GM19239 (cell line): ENCODE results near the gene KIAA1671.

Experiments used
- DNase-seq: peaks from one replicate; pipeline ENCODE4 v3.0.0; 2011; ENCODE audit warnings: low spot score; ENCODE audit not compliant: insufficient read length
- FAIRE-seq: peaks from 2 replicates; lab custom pipeline; 2011; peaks lifted over from hg19 to GRCh38; lab: Jason Lieb, UNC

Gene KIAA1671

DNA sequence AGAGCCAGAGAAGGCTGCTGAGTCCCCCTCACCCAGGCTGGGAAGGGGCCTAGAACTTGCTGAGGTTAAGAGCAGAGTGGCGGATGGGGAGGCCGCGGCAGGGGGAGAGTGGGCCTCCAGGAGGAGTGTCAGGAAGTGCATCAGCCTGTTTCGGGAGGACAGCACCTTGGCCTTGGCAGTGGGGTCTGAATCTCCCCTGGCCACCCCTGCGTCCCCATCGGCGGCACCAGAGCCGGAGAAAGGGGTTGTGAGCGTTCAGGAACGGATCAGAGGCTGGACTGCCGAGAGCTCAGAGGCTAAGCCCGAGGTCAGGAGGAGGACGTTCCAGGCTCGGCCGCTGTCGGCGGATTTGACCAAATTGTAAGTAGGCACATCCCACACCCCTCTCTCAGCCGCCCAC, 76.7 kb downstream of the KIAA1671 start:
- no peak for FAIRE-seq
- DNase-seq: no peak

DNA sequence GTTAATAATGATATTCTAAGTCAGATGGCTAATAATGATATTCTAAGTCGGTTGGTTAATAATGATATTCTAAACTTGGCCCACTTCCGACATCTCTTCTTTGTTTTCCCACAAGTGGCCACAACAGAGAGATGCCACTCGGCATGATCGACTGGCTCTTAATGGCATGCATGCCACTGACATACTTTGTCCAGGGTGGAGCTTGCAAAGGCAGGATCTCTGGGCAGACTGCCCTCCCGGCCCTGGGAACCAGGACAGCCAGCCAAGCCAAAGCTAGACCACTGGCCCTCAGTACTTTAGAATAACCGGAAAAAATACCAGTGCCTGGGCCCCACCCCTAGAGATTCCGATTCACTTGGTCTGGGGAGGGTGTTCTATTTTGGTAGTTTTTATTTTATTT, 78.1 kb downstream of the KIAA1671 start:
- no peak for FAIRE-seq
- no peak for DNase-seq

DNA sequence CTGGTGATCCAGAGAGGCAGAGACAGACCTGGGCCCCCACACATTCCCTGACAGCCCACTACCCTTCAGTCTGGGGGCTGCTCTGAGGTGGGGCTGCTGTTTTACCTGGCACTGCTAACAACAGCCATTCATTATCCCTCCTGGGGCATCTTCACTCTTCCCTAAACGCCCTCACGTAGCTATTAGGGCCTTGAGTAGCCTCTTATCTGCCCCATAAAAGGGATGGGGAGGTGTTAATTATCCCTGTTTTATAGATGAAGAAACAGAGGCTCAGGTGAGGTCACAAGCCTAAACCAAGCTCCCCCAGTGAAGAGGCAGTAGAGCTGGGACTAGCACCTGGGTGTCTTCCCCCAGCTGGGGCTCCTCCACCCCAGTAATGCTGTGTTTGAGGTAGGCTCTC, 79.5 kb downstream of the KIAA1671 start:
- no peak for DNase-seq
- no peak for FAIRE-seq

DNA sequence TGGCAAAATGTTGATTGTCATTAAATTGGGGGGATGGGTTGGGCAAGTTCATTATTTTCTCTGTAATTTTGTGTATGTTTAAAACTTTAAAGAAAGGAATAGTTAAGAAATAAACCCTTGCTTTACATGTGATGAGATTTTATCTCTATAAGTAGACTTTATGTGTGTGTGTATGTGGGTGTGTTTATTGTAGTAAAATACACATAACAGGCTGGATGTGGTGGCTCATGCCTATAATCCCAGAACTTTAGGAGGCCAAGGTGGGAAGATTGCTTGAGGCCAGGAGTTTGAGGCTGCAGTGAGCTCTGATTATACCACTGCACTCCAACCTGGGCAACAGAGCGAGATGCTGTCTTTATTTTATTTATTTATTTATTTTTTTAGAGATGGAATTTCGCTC, 83.2 kb downstream of the KIAA1671 start:
- no peak for DNase-seq
- no peak for FAIRE-seq

DNA sequence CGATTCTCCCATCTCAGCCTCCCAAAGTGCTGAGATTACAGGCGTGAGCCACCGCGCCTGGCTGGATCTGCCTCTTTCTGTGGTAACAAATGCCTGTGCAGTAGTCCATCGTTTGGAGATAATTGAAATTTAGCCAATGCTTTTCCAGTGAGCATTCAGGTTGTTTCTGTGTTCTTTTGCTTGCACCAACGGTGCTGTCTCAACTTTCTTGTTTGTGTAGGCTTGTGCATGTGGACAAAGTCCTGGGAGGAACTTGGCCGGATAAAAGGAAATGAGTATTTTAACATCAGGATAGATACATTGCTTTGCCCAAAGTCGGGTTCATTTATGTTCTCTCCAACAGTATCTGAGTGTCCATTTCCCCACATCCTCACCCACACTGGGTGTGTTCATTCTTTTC, 85.7 kb downstream of the KIAA1671 start:
- DNase-seq (no peak), FAIRE-seq (no peak)

DNA sequence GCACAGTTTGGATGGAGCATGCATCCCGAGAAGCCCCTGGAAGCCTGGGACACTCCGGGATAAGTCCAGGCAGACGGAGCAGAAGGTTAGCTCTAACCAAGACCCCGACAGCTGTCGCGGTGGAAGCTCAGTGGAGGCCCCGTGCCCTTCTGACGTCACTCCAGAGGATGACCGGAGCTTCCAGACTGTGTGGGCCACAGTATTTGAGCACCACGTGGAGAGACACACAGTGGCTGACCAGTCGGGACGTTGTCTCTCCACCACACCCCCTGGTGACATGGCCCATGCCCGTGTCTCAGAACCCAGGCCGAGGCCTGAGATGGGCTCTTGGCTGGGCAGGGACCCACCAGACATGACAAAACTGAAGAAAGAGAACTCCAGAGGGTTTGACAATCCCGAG, 86.3 kb downstream of the KIAA1671 start:
- DNase-seq: no peak
- no peak for FAIRE-seq

DNA sequence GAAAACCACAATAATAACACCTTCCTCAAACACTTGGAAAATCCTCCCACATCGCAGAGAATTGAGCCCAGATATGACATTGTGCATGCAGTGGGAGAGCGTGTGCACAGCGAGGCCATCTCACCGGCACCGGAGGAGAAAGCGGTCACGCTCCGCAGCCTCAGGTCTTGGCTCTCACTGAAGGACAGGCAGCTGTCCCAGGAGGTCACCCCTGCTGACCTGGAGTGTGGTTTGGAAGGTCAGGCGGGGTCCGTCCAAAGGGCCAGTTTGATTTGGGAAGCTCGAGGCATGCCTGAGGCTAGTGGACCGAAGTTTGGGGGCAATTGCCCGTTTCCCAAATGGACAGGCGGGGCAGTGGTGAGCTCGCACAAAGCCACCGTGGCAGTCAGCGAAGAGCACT, 86.7 kb downstream of the KIAA1671 start:
- DNase-seq (no peak), FAIRE-seq (no peak)

DNA sequence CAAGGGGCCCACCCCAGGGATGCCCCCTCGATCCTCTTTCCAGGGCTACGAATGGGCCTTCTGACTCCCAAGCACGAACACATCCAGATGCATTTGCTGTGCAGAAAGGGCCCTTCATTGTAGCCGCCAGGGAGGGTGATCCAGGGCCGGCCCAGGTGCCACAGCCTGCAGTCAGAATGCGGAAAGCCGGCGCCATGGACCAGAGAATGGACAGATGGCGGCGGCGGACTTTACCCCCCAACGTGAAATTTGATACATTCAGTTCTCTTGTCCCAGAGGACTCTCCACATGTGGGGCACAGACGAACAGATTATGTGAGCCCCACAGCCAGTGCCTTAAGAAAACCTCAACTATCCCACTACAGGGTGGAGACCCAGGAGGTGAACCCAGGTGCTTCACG, 87.2 kb downstream of the KIAA1671 start:
- FAIRE-seq (no peak), DNase-seq (no peak)

DNA sequence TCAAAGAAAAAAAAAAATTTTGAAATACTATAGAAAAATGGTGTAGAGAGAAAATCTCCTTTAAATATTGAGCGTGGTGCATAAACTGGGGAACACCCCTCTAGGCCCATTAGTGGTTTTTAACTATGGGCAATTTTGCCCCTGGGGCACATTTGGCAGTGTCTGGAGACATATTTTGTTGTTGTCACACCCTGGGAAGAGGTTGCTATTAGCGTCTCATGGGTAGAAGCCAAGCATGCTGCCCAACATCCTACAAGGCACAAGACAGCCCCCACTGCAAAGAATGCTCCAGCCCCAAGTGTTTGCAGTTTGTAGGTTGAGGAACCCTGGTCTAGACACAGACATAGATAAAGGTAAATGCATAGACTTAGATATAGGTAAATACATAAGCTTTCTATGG, 92.6 kb downstream of the KIAA1671 start:
- DNase-seq (no peak), FAIRE-seq (no peak)

DNA sequence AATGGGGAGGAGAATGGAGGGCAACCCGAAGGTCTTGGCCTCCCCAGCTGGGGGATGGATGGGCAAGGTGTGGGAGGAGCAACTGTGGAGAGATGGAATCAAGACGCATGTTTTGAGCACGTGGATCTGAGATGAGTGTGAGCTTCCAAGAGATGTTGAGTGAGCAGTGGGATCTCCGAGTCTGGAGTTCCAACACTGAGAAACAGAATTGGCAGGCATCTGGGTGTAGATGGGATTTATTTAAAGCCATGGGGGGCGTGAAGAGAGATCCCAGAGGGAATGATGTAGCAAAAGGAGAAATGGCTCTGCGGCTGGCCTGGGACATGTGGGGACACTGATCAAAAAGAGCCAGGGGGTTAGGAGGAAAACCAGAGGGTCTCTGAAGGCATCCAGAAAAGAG, 95.6 kb downstream of the KIAA1671 start:
- FAIRE-seq: no peak
- DNase-seq: no peak

DNA sequence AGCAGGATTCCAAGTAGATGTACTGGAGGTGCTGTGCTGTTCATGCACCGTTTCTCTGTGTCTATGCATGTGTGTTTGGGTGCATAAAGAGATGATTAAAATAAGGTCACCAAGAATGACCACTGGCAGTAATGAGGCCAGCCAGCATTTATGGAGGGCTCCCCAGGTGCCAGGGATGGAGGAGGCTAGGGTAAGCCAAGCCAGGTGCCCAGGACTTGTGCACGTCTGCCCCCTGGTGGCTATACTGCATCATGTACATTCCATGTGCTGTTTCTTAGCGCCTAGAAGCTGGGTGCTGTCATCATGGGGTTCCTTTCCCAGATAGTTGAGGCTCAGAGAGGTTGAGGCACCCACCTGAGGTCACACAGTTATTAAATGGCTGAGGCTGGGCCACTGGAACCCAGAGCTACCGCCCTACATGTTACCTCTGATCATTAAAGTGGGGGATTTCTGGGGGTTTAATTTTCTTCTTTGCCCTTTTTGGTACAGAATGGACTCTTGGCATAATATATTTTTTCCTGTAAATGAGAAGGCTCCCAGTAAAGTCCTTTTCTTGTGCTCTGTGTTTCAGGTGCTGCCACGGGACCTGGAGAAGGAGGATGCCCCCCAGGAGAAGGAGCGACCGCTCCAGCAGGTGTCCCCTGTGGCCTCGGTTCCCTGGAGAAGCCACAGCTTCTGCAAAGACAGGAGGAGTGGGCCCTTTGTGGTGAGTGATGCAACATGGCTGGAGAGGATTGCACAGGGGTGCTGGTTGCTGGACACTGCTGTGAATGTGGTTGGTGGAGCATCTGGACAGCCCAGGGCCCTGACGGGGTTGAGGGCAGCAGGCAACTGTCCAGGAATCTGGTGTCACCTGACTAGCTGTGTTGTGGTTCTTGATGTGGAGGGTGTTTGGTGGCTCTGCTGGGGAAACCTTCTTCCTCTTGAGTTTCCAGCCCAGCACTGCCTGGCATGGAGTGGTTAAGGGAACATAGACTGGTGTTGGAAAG, 96.4 kb downstream of the KIAA1671 start:
- peak; percentile 71 for DNase-seq
- peak; percentile 91 for FAIRE-seq

DNA sequence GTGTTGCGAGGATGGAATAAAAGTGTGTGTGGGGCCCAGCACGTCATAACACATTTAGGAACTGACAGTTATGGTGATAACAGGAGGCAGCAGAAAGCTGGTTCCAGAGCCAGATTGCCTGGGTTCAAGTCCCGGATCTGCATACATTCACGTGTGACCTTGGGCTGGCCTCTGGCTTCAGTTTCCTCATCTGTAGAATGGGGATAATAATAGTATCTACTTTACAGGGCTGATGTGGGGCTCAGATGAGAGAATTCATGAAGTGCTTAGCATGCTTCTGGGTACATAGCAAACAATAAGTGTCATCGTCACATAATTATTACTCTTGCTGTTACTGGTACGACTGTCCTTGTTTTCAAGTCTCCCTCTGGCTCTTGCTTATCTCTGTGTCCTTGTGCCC, 97.3 kb downstream of the KIAA1671 start:
- FAIRE-seq (no peak), DNase-seq (no peak)

DNA sequence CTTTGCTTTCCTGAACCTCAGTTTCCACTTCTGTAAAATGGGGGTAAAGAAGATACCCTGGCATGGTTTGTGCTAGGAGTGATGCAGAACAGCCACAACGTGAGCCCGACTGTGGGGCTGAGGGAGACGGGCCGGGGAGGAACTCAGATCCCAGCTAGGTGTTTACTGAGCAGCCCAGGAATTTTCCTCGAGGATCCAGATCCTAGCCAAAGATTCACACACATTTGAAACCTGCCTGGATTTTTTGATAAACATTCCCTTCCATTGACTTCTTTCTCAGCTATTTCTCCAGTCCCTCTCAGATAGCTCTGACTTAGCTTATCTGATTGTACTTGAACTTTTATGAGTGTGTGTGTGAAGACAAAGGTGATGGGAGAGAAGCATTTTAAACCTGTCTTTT, 98.0 kb downstream of the KIAA1671 start:
- DNase-seq: no peak
- no peak for FAIRE-seq

DNA sequence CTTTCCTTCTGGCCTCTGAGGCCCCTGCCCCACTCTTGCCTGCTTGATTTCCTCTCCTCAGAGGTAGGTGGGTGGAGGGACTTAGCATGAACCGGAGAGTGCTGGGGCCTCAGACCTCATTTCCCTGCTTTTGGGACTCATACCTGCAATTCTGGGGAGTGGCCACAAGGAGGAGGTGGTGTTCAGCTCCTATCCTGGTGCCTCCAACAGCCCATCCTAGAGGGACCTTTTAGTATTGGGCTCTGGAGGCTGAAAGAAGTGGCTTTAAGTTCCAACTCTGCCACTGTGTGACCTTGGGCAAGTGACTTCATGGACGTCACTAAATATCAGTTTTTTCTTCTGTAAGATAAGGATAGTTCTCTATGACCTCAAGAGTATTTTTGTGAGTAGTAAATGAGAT, 98.6 kb downstream of the KIAA1671 start:
- FAIRE-seq: no peak
- DNase-seq: no peak

DNA sequence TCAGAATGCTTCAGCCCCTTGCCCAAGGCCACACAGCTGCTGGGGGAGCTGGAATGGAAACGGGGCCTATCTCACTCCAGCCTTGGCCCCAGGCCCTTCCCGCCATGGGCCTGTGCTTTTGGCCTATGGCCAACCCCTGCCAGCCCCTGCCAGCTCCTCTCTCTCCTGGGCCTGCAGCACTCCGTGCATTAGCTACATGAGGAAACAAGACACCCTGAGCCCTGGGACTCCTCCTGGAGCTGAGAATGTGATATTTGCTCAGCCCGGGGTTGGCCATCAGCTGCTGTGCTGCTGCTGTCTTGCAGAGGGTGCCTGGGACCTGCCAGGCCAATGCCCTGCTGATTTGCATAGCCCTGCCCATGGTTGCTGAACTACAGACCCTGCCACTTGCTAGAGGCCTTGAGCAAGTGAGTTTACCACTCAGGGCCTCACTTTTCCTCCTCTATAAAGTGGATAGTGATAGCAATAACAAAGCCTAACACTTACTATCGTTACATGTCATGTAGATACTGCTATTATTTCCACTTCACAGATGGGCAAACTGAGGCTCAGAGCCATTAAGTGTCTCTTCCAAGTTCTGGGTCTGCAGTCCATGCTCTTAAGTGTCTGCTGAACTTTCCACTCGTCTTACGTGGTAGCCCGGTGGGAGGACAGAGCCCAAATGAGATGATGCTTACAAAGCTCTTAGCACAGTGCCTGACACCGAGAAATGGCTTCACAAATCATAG, 99.6 kb downstream of the KIAA1671 start:
- DNase-seq (no peak), FAIRE-seq (no peak)

DNA sequence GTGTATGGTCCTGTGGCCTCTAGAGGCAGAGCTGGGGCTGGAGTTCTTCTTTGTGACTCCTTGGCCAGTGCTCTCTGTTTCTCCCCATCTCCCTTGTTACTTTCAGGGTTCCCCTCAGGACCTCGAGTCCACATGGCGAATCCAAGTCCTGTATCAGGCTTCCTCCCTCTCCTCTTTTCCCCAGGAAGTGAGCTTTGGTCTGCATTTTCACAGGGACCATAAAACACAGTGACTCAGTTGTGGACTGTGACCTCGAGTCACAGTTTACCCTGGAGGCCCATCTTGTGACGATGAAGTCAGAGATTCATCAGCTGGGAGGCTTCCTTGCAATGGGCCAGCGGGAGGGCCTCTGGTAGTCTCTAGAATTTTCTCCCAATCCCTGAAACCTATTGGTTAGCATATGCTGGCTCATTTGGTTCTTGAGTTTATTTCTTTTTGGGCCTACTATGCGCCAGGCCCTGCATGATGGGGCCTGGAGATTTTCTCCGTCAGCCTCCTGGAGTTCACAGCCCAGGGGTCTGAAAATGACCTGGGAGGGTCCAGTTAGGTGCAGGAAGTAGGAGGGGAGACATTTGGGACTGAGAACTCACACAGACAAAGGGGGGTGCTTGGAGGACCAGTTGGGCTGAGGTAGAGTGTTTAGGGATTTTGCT, 100.8 kb downstream of the KIAA1671 start:
- no peak for FAIRE-seq
- no peak for DNase-seq

DNA sequence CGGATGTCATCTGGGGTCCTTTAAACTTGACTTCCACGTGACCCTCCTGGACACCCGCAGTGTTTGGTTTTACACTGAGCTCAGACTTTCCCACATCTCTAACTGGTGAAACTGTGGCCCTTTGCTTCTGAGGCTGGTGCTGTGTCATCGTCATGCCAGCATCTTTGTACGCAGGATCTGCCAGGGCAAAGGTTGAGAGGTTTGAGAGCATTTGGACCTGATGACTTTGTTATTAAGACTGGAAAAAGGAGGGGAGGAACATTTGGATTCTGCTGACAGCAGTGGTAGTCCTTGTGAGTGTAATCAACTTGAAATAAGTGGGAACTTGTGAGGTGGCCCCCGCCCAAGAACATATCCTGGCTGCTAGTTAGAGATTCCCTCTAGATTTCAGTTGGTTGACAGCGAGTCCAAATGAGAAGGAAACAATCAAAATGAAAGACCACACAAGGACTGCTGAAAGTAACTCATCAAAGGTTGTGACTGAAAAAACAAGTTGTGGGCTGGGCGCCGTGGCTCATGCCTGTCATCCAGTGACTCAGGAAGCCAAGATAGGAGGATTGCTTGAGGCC, 102.5 kb downstream of the KIAA1671 start:
- DNase-seq (no peak), FAIRE-seq (no peak)

DNA sequence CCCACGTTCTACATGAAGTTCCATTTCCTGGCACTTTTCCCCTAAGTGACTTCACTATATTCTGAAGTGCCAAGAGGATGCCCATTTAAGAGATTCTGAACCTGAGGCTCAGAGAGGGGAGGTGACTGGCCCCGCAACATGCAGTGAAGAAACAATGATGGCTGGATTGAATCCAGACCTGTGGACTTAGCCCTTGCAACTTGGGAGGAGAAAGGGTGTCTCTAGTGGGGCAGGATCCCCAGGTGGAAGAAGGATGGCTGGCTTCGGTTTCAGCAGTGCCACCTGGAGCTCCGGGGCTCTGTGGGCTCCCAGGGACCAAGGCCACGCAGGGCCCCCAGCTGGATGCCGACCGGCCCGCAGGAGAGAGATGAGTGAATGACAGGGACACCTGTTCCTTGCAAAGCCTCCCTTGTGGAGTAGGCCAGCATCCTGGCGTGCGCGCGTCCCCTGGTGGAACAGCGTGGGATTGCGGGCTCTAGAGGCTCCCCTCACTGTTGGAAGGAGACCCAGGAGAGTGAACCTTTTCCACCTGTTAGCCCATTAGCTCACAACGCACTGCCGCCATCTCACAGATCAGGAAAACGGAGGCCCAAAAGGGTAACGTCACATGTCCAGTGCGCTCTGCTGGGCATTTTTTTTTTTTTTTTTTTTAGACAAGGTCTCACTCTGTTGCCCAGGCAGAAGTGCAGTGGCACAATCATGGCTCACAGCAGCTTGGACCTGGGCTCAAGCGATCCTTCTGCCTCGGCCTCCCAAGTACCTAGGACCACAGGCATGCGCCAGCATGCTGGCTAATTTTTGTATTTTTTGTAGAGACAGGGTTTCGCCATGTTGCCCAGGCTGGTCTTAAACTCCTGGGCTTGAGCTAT, 104.7 kb downstream of the KIAA1671 start:
- no peak for FAIRE-seq
- DNase-seq: peak; percentile 52

DNA sequence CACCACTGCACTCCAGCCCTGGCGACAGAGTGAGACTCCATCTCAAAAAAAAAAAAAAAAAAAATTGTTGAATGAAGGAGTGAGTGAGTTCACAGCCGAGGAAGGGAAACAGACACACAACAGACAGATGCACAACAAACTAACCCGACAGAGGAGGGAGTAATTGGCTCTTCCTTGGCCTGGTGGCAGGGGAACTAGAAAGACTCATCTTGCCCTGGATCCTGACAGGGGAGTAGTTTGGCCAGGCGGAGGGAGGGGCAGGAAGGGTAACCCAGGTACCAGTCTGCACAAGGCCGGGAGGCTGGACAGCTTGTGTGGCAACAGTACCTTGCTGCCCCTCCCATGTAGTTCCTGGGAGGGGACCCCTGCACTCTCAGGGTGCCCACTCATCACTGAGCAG, 106.9 kb downstream of the KIAA1671 start:
- no peak for DNase-seq
- FAIRE-seq: no peak
